Stimulated activated effector memory CD8-positive, alpha-beta T cell treated with anti-CD3 and anti-CD28 coated beads, Interleukin-12 subunit alpha, Interleukin-12 subunit beta, amount 100 ng/mL, for 72 hours (primary cell): ENCODE data around the gene AASS.
"Not testable (repeated sequence)": the region's sequence is repeated elsewhere in the genome, so short reads cannot be mapped to it uniquely, and the experiment has no call there.

Experiments
- ATAC-seq: fragments of 150-1000 bp; cut with Tn5 transposase; 2 replicates; pipeline ENCODE4 v1.10.0; 2021
- DNase-seq, 2 donors: peaks; one replicate each; pipeline ENCODE4 v3.0.0; 2021 to 2022; ENCODE audit warnings: low spot score in 2 of 2
- H3K27ac Mint-ChIP-seq: one replicate; pipeline ENCODE4 v1.8.0; 2022; ENCODE audit warnings: mild to moderate bottlenecking, mixed read lengths
- H3K36me3 Mint-ChIP-seq: one replicate; pipeline ENCODE4 v1.8.0; 2022; ENCODE audit warnings: mild to moderate bottlenecking, mixed read lengths
- H3K4me1 Mint-ChIP-seq: one replicate; pipeline ENCODE4 v1.8.0; 2022; ENCODE audit warnings: mixed read lengths
- H3K4me3 Mint-ChIP-seq: one replicate; pipeline ENCODE4 v1.8.0; 2022; ENCODE audit warnings: mild to moderate bottlenecking, mixed read lengths
- H3K9me3 Mint-ChIP-seq: one replicate; pipeline ENCODE4 v1.8.0; 2022; ENCODE audit warnings: mixed read lengths

Gene AASS

DNA sequence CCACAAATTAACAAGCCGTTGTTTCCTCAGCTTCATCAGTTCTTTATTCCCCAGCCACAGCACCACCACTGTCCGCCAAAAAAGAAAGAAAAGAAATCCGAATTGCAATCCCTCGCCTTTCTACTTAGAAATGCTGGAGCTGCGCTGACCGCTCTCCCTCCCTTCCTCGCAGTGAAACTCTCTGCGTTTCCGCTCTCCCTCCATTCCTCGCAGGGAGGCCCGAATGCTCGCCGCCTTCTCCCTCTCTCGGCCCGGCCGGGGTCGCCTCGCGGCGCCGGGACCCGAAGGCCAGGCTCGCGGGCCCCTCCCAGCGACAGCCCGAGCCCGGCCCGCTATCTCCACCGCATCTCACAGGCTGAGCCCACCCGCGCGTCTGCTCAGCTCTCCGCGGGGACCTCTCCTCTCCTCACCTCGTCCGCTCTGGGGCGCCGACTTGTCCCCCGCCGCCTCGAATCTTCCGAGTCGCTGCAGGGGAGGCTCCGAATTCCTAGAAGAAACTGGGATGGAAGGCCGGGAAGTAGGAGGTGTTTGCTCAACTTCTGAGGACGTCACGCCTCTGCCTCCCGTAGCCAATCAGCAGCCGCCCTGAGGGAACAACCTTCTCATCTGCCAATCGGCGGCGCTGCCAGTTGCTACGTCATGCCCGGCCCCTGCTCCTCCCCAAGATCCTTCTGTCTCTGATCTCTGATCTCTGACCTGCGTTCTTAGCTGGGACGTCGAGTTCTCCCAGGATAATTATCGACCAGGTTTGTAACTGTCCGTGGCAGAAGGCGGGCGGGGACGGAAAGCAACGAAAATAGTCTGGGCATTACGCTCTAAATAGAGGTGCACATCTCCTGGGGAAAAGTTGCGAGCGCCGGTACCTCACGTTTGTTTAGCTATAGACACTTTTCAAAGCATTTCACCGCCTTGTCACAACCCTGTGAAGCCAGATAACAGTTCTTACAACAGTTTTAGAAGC, at the start of gene AASS:
Gene AASS (minus strand): TSS at position 499 of the 961 bp plus-strand sequence. CDS start 10,523 bp downstream, outside the sequence.
- Mint-ChIP-seq H3K27ac (peak within 1 kb of the TSS; percentile 80), H3K4me3 (peak within 1 kb of the TSS; percentile 91), H3K9me3 (no peaks in the 10 kb centered on the region), H3K4me1 (peaks cover 9% of the 10 kb centered on the region), H3K36me3 (no peaks in the 10 kb centered on the region)
- DNase-seq (peak; percentile 18 to 77), ATAC-seq (peak; percentile 94)

DNA sequence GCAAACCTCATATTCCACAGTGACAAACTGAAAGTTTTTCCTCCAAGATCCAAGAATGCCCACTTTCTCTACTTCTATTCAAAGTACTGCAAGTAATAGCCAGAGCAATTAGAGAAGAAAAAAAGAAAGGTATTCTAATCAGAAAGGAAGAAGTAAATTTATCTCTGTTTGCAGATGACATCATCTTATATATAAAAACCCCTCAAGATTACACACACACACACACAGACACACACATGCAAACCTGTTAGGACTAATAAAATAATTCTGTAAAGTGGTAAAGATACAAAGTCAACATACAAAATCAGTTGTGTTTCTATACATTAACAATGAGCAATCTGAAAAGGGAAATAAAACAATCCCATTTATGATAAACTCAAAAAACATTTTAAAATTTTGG, 44.7 kb upstream of the AASS start:
- Mint-ChIP-seq H3K4me1 (no peaks in the 10 kb centered on the region), H3K27ac (no peak overlapping the region), H3K9me3 (peaks cover 14% of the 10 kb centered on the region), H3K36me3 (no peaks in the 10 kb centered on the region), H3K4me3 (no peak overlapping the region)
- DNase-seq (no peak), ATAC-seq (no peak)

DNA sequence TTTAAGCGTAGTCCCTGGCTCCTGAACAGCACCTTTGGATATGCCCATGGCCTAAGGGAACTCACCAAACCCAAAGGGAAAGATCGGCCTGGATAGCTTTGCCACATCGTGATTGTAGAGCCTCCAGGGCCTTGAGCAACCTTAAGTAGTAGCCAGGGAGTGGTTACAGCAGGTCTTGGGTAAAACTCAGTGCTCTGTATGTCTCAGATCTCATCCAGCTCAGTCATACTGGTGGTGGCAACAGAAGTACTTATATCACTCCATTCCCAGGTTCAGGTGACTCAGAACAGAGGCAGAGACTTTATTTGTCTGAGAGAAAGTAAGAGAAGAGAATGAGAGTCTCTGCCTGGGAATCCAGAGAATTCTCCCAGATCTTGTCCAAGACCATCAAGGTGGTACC, 39.1 kb upstream of the AASS start:
- H3K9me3 Mint-ChIP-seq, result peaks cover 9% of the 10 kb centered on the region
- no peaks in the 10 kb centered on the region for H3K36me3 Mint-ChIP-seq
- no peak for DNase-seq
- no peak overlapping the region for H3K4me3 Mint-ChIP-seq
- H3K4me1 Mint-ChIP-seq, result no peaks in the 10 kb centered on the region
- no peak for ATAC-seq
- H3K27ac Mint-ChIP-seq, result no peak overlapping the region

DNA sequence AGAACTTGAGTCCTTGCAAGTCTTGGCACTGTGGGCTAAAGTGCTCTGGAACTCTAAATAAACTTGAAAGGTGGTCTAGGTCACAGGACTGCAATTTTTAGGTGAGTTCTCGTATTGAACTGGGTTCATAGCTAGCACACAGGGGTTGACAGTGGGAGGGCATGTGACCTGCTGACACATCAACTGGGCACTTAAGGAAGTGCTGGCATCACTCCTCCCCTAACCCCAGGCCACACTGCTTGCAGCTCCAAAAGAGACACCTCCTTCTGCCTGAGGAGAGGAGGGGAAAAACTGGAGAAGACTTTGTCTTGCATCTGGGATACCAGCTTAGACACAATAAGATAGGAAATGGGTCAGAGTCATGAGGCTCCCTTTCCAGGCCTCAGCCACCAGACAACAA, 38.0 kb upstream of the AASS start:
- Mint-ChIP-seq H3K27ac (no peak overlapping the region), H3K4me3 (no peak overlapping the region), H3K36me3 (no peaks in the 10 kb centered on the region), H3K9me3 (peaks cover 11% of the 10 kb centered on the region), H3K4me1 (no peaks in the 10 kb centered on the region)
- no peak for ATAC-seq
- DNase-seq, result no peak

DNA sequence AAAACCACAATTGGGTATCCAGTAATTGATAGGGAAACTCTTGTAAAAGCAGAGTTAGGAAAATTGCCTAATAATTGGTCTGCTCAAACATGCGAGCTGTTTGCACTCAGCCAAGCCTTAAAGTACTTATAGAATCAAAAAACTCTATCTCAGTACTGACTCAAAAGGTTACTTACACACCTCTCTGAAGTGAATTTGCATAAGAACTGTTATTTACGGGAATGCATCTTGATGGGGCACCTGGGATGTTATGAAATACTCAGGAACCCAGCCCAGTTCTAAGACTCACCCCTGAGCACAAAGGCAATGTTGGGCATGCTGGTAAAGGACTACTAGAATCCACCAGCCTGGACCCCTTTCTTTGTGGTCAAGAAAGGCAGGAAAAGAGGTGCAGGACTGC, 28.1 kb upstream of the AASS start:
- not testable (repeated sequence) for H3K27ac Mint-ChIP-seq, H3K9me3 Mint-ChIP-seq, H3K4me1 Mint-ChIP-seq, DNase-seq, H3K4me3 Mint-ChIP-seq, ATAC-seq, H3K36me3 Mint-ChIP-seq

DNA sequence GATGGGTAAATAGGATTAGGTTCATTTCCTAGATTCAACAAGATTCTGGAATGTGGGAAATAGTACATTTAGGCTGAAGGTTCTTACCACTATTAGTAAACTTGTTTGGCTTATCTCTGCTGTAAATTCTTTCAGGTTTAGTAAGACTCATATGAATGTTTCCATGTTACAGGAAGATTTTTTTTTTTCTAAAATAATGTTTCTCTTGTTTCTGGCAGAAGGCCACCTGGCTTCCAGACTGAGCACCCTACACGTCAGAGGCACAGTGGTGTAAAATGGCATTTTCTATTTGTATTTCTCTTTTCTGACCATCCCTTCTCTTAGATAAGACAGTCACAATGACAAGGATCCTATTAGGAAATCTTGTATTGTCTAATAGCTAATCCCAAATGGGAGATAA, 22.7 kb upstream of the AASS start:
- Mint-ChIP-seq H3K27ac (no peak overlapping the region), H3K4me1 (no peaks in the 10 kb centered on the region), H3K4me3 (no peak overlapping the region), H3K9me3 (no peaks in the 10 kb centered on the region), H3K36me3 (no peaks in the 10 kb centered on the region)
- DNase-seq (no peak), ATAC-seq (no peak)

DNA sequence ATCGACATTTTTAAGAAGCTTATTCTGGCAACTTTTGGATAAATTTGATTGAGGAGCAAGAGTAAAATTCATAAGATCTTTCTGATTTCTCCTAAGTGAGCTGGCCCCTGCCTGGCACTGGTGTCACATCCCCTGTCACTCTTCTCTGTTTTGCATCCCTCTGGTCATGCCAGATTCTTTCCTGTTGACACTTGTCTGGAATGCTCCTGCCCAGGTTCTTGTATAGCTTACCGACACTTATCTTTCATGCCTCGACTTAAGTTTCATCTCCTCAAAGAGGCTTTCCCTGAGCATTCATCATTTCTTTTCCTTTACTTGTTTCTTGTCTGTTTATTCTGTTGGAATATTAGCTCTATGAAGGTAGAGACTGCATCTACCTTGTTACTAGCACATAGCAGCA, 22.2 kb upstream of the AASS start:
- Mint-ChIP-seq H3K4me3 (no peak overlapping the region), H3K27ac (no peak overlapping the region), H3K9me3 (no peaks in the 10 kb centered on the region), H3K4me1 (no peaks in the 10 kb centered on the region), H3K36me3 (no peaks in the 10 kb centered on the region)
- no peak for DNase-seq
- ATAC-seq, result no peak

DNA sequence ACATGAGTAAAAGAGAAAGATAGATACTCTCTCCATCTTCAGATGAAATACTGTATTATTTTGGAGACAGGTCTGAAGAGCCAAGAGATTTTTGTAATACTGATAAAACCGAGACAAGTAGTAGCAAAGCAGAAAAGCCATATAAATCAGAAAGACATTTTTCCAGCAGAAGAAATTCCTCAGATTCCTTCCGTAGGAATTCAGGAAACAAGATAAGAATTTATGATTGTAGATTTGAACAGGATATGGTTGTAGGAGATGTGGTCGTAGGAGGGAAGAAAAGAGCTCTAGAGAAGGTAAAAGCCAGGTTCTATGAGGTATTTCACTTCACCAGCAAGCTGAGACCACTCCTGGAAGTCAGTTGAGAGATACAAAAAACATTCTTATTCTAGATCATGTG, 17.6 kb upstream of the AASS start:
- Mint-ChIP-seq H3K4me3 (no peak overlapping the region), H3K9me3 (peaks cover 3% of the 10 kb centered on the region), H3K4me1 (no peaks in the 10 kb centered on the region), H3K36me3 (no peaks in the 10 kb centered on the region), H3K27ac (no peak overlapping the region)
- DNase-seq, result no peak
- ATAC-seq, result no peak

DNA sequence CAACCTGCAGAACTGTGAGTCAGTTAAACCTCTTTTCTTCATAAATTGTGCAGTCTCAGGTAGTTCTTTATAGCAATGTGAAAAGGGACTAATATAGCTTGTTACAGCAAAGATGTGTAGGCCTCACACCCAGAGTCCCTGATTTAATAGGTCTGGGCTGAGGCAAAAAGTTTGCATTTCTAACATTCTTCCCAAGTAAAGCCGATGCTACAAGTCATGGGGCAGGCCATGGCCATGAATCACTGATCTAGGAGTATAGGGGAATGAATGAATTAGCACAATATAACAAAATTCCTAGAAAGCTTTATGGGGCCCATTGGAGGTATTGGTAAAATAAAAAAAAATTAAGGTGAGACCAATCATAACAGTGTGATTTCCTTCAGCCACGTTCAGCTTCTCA, 11.5 kb upstream of the AASS start:
- Mint-ChIP-seq H3K4me3 (no peak overlapping the region), H3K27ac (no peak overlapping the region), H3K4me1 (no peaks in the 10 kb centered on the region), H3K9me3 (peaks cover 8% of the 10 kb centered on the region), H3K36me3 (no peaks in the 10 kb centered on the region)
- ATAC-seq (no peak), DNase-seq (no peak)

DNA sequence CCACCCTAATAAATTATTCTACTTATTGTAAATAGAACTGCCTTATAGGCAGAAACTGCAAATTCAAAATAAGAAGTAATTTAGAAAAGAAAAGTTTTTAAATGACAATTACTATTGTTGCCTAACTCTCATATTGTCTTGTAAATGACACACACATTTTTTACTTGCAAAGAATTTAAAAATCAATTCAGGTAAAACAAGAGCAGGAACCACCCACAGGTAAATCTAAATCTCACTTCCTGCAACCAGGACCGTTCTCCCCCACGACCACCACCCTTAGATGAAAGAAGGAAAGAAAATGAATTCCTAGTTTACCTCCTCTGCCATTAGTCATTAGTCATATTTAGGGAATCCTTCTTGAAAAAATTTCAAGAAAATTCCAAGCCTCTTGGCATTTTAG, 4.8 kb upstream of the AASS start:
- no peaks in the 10 kb centered on the region for H3K36me3 Mint-ChIP-seq

DNA sequence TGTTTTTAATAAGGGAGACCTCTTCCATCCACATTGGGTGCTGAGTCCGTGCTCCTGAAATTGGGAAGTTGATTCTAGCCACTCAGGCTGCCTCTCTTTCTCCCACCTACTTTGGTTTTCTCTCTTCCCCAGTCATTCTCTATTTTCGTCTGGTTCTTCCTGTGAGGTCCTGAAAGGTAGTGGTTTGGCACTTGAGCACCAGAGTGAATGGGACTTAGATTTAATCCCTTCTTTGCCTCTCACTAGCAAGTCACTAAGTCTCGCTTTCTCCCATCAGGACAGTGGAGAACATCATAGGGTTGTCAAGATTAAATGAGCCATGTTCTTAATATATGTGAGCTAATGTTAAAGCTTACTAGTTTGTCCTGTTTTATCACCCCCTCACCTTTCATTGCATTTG, 4.0 kb upstream of the AASS start:
- Mint-ChIP-seq H3K36me3 (no peaks in the 10 kb centered on the region), H3K27ac (no peak overlapping the region), H3K4me3 (no peak overlapping the region), H3K9me3 (no peaks in the 10 kb centered on the region), H3K4me1 (peaks cover 9% of the 10 kb centered on the region)
- ATAC-seq (no peak), DNase-seq (no peak)

More for the DNA sequence above, 4.8 kb upstream of the AASS start:
- Mint-ChIP-seq H3K4me1 (peaks cover 8% of the 10 kb centered on the region), H3K4me3 (no peak overlapping the region), H3K9me3 (no peaks in the 10 kb centered on the region), H3K27ac (no peak overlapping the region)
- ATAC-seq (no peak), DNase-seq (no peak)

DNA sequence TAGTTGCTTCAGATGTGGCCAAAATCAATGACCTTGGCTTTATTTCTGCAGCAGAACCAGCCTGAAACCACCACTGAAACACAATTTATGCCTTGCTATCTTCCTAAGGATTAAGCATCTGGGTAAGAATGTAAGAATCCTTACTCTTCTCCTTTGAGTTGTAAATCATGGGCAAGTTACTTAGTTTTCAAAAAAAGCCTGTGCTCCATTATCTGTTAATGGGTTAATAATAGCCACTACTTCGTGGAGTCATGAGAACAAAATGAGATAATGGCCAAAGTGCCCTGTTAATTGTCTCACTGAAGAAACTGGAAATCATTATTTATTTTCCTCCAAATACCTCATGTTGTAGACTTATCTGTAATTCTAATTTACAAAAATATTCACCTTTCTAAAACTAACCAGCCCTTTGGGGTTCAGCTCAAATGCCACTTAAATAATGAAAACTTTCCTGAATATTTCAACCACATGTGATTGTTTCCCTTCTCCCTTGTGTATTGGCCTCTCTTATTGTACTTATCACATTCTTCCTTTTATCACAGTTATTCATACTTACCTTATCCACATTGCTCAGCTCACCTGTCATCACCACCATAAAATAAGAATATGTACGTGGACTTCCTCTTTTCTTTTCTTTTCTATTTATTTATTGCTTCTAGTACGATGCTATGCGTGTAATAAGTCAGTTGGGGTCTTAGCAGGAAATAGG, 2.0 kb upstream of the AASS start:
- Mint-ChIP-seq H3K9me3 (no peaks in the 10 kb centered on the region), H3K4me3 (no peak overlapping the region), H3K27ac (no peak overlapping the region), H3K4me1 (peaks cover 9% of the 10 kb centered on the region), H3K36me3 (no peaks in the 10 kb centered on the region)
- DNase-seq (no peak), ATAC-seq (no peak)

DNA sequence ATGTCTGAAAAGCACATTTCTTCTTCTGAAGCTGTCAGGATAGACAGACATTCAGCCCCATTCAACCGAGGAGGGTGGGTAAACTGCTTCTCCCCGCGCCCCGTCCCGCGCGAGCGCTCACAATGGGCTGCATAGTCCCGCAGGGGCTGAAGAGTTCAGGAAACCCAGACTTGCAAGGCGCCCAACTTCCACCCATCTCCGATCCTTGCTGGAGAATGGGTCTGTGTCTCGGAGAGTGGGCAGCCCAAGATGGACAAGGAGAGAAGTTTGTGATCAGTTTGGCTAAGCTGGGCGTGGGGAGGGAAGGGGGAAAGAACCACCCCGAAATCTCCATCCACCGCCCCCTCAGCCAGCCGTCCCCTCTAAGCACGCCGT, 686 bp downstream of the AASS start:
- ATAC-seq (peak; percentile 41), DNase-seq (peak in 1 of 2 donors; percentile 48)
- Mint-ChIP-seq H3K4me1 (peaks cover 9% of the 10 kb centered on the region), H3K4me3 (peak overlapping the region; percentile 91), H3K9me3 (no peaks in the 10 kb centered on the region), H3K27ac (no peak overlapping the region), H3K36me3 (no peaks in the 10 kb centered on the region)

DNA sequence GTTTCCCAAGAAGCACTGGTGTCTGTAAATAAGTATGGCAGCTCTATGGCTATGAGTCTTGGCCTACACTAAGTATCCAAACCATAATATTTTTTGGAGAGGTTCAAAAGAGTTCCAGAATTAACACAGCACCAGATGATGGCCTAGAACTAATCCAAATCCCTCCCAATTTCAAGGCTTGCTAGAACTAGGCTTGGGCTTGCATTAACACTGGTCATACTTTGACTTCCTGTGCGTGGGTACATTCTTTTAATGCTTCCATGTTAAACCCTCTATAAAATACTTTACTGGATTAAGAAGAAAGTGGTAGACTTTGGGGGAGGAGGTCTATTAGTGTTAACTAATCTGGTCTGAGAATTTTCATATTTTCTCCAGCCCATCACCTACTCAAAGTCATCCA, 3.1 kb downstream of the AASS start:
- no peak overlapping the region for H3K4me3 Mint-ChIP-seq
- peaks cover 22% of the 10 kb centered on the region for H3K4me1 Mint-ChIP-seq
- DNase-seq (no peak), ATAC-seq (no peak)
- H3K36me3 Mint-ChIP-seq, result no peaks in the 10 kb centered on the region
- H3K27ac Mint-ChIP-seq, result no peak overlapping the region
- H3K9me3 Mint-ChIP-seq, result no peaks in the 10 kb centered on the region

DNA sequence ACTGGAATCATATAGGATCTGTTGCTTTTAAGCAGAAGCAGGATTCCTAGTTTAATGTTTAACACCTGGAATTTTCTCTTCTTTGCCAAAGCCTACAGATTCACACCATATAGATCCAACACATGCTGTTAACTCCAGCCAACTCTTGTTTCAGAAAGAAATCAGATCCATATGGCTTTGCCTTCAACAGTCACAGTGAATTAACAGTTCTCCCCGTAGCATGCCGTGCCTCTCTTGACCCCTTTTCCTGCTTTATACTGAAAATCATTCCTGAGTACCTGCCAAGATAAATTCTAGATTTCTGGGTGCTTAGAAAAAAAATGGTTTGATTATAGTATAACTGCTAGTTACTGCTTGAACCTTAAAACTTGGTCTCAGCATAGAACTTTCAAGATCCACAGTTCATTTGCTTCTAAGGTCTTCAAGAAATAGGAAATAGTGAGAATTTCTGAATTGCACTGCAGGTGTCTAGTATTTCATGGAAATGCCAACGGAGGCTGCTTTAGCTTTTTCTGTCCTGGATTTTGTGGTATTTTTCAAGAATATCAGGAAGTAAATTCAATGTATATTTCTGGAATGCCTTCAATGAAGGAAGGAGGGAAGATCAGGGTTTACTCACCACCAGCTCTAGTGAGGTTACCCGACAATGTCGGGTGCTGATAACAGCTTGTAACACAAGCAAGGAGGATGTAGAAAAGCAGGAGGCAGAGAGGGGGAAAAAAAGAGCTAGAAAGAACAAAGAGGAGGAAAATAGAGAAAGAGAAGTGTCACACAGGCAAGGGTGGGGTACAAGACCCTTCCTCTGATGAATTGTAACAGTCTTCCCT, 6.6 kb downstream of the AASS start:
- H3K4me1 Mint-ChIP-seq, result peaks cover 12% of the 10 kb centered on the region
- peaks cover 2% of the 10 kb centered on the region for H3K9me3 Mint-ChIP-seq
- ATAC-seq, result no peak
- H3K36me3 Mint-ChIP-seq, result no peaks in the 10 kb centered on the region
- H3K27ac Mint-ChIP-seq, result no peak overlapping the region
- no peak for DNase-seq
- H3K4me3 Mint-ChIP-seq, result no peak overlapping the region
